Fibroblast of upper back skin (primary cell): Measurements from ENCODE around the gene UFM1.
"Not testable (repeated sequence)": the region's sequence is repeated elsewhere in the genome, so short reads cannot be mapped to it uniquely, and the experiment has no call there.

Source experiments
- DNase-seq: peaks from one replicate; pipeline ENCODE4 v3.0.0-alpha.2; 2013

The UFM1 gene

DNA sequence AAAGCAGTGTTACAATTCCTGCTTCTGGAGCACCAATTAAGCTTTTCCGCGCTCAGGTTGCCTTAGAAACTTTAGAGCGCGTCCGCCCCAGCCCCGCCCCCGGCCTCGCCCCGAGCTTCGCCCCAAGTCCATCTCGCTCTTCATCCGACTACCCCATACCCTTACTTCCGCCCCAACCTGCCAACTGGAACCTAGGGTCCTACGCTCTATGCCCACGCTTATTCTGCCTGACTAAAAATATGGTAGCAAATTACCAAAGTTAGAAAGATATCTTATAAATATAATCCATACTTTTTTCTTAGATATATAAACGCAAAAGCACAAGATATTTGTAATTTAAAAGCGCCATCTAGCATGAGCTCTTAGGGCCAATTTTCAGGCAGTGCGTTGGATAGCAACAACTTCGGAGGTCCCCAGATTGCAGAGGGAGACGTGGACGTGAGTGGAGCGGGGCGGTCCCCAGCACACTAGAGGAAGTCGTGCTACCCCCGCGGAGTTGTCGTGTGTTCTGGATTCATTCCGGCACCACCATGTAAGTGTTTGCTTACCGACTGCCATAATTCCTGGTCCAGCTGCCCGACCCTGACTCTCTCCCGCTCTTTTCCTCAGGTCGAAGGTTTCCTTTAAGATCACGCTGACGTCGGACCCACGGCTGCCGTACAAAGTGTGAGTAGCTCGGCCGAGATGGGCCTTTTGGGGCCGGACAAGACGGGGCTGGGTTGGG lies at the start of gene UFM1:
TSS of gene UFM1 (plus strand) at position 462 of the 724 bp plus-strand sequence. CDS start at position 531, 69 bp downstream.
- peak; percentile 96 for DNase-seq

DNA sequence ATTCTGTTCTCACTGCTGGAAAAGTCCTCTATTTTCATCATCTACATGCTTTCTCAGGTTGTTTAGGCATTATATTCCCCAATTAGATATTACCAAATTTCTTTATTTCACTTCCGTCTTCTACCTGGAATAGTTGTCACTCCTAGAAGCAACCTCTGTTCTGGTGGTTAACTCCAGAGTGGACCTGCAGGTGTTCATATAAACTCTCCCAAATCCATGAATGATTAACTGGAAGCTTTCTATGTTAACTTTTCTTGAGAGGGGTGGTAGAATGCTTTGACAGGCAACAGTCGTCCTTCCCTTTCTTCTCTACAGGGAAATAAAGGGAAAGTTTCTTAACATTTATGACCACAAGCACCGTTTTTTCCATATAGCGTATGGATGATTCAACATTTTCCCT lies 48.4 kb upstream of the UFM1 start:
- no peak for DNase-seq

- no peak for DNase-seq
These were observed 45.8 kb upstream of the UFM1 start for GRCh38 chr13:38303816-38304320.

- DNase-seq = peak; percentile 93
These were observed 40.9 kb upstream of the UFM1 start for GRCh38 chr13:38308736-38309135.

GRCh38 chr13:38309397-38309796 lies 40.3 kb upstream of the UFM1 start:
- DNase-seq = peak; percentile 3

DNA sequence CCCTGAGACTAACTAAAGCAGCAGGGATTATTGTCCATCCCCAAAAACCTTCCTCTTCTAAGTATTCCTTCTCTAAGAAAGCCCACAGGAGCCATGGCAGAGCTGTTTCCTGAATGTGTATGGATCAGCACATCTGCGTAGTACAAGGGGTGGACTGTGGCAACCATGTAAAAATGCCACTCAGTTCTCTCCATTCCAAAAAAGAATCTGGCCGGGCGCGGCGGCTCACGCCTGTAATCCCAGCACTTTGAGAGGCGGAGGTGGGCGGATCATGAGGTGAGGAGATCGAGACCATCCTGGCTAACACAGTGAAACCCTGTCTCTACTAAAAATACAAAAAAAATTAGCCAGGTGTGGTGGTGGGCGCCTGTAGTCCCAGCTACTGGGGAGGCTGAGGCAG lies 38.5 kb upstream of the UFM1 start:
- not testable (repeated sequence) for DNase-seq

- no peak for DNase-seq
These were observed 33.5 kb upstream of the UFM1 start for GRCh38 chr13:38316129-38316528.

DNA sequence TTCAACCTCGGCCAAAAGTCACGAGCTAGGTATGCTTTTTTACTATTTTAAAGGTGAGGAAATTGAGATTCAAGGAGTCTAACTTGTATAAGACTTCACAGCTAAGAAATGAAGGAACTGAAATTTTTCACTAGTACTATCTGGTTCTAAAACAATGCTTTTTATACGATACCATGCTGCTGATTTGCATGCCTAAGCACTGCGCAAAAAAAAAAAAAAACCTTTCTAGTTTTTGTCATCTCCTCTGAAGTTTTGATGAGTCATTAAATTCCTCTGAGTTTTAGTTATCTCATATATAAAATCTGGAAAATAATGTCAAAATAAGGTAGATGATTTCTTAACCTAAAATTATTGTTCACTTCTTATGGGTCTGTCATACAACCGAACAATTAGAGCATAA lies 28.0 kb upstream of the UFM1 start:
- DNase-seq = no peak

DNA sequence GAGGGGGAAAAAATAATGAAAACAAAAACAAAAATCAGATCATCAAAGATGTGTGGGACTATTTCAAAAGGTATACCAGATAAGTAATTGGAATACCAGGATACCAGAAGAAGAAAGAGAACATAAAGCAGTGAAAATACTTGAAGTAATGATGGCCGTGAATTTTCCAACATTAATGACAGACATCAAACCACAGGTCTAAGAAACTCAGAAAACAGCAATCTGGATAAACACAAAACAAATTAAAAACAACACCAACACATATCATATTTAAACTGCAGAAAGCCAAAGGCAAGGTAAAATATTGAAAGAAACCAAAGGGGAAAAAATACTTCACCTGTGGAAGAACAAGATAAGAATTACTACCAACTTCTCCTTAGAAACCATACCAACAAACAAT lies 24.2 kb upstream of the UFM1 start:
- no peak for DNase-seq

DNA sequence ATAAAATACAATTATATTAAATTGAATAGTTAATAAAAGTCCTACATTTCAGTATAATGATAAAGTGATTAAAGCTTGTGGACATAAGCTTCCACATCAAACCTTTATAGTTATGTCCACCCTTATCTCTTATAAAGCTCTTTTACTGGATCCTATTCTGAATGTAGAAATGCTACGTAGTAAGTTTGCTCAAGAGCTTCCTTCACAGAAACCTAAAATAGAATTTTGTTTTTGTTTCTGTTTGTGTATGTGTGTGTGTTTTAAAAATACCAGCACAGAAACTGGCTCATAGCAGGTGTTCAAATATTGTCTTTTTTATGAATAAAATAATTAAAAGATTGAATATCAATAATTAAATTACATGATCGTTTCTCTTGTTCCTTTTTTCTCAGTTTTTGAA lies 21.0 kb upstream of the UFM1 start:
- DNase-seq = no peak

GRCh38 chr13:38334845-38335244 lies 14.8 kb upstream of the UFM1 start:
- DNase-seq = no peak

DNA sequence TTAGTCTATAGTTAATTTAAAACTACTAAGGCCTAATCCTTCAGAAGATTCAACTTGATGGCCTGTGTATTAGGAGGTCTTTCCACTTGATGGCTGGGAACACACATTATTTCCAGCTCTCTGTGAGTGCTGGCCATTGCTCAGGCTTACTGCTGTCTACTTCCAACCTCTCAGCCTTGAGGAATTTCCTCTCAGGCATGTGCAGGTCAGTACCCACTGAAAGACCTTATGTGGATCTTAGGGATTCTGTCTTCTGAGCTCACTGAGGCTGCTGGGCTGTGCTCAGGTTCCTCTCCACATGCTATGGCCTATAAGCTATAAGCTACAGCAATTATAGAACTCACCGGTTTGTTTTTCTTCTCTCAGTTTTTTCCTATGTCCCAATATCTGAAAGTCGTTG lies 11.6 kb upstream of the UFM1 start:
- DNase-seq = no peak

DNA sequence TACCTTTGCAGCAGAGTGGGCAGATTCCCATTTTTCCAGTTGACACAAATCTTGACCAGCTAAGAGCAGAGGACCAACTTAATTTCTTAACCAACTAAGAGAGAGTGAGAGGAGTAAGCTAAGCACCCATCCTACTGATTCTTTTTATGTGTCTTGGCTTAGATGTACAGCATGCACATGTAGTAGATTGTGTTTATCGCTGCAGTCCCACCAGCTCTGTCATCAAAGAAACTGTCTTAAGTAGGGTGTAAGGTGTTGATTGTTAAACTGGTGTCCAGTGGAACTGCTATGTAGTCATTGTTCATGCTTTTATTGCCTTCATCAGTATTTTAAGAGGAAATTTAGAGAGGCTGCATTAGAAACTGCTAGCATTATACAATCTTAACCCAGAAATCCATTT lies 9.0 kb upstream of the UFM1 start:
- DNase-seq = no peak

DNA sequence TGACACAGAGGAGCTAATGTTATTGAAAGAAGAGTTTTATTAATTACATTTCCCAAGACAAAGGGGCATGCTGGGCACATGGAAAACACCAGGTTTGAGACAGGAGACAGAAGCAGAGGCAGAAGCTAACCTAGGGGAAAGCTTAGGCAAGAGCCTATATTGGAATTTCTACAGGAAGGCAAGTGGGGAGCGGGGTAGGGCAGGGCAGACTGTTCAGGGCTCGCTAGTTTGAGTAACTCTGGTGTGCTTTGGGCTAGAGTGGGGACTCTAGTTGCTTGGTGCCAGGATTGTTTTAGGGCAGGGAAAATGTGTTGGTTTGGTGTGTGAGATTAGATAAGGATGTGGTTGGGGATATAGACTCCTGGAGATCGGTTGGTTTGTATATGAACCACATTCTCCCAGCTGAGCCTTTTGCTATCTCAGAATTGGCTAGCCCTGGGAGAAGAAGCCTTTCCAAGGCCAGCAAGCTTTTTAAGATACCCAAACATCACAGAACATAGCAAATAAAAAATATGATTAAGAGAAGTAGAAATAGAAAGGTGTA lies 8.4 kb upstream of the UFM1 start:
- no peak for DNase-seq

- DNase-seq = no peak
These were observed 2.9 kb upstream of the UFM1 start for GRCh38 chr13:38346764-38347163.

DNA sequence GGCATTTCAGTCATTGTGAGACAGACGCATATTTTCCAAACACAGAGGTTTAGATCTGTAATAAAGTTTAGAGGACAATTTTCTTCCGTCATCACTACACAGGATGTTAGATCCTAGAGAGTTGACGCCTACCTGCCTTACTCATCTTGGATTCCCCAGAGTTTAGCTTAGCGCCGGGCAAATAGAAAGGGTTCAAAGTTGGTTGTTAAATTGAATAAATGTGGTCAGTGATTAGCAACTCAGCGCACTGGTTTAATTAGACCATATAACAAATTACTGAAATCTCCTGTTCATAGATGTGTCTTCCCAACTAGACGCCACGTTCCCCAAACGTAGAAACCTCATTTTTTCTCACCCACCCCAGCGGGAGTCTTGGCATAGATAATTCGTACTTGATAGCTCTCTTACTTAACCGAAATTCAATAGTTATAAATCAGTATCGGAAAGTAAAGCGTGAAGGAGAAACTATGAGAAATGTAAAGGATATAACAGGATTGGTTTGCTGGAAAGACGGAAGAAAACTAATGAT lies 726 bp upstream of the UFM1 start:
- DNase-seq = peak; percentile 25

- DNase-seq = peak; percentile 43
These were observed 515 bp downstream of the UFM1 start for GRCh38 chr13:38350114-38350617.

GRCh38 chr13:38355595-38356119 lies 6.0 kb downstream of the UFM1 start:
- no peak for DNase-seq

- DNase-seq = no peak
These were observed 9.0 kb downstream of the UFM1 start for GRCh38 chr13:38358684-38359083.

DNA sequence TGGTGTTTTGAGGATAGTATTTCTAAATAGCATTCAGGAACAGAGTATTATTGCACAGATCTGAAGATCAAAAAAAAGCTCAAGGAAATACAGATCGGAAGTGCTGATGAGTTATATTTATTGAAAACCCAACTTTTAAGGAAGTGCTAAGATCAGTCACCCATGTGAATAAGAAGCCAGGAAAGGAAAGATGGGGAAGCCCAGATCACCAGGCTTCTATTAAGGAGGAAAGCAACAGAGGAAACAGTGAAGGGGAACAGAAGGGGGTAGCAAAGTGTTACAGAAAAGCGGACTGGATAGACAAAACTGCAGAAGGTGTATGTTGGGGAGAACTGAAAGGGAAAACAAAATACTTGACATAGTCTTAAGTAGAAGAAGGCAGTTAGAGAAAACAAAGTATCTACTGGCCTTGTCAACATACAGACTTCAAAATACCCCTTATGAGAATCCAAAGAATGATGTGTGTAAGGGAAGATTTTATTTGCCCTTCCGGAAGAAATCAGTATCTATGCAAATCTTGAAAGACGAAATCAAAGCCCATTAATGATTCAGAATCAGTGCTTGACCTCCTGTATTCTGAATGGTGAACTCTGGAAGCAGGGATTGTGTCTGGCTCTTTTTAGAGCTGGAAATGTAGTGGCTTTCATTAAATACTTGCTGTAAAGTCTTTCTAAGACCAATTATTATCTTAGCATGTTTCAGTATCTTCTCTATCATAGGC lies 12.1 kb downstream of the UFM1 start:
- no peak for DNase-seq

DNA sequence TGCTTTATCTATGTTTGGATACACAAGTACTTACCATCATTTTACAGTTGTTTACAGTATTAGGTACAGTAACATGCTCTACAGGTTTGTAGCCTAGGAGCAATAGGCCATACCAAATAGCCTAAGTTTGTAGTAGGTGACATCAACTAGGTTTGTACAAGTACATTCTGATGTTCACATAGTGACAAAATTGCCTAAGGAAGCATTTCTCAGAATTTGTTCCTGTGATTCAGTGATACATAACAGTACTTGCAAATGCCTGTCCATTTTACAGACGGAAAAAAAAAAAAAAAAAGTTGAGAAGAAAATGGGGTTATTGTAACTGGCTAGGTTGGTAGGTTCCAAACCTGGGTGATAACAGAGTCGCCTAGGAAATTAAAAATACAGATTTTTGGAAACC lies 13.6 kb downstream of the UFM1 start:
- no peak for DNase-seq

- DNase-seq = not testable (repeated sequence)
These were observed 14.1 kb downstream of the UFM1 start for GRCh38 chr13:38363746-38364145.

- no peak for DNase-seq
These were observed 16.0 kb downstream of the UFM1 start for GRCh38 chr13:38365661-38366060.
